HepG2 (cell line): Measurements from ENCODE around the gene C1orf50. TPM values are rescaled to one million over a fixed set of nuclear protein-coding genes. Genes with fewer than 3 reads are reported as not detected.

ENCODE experiments used
- ATAC-seq: fragments of 200-7000 bp; cut with Tn5 transposase; 3 replicates; pipeline ENCODE4 v1.9.1; 2020; ENCODE audit warnings: mild to moderate bottlenecking, moderate library complexity
- BruUV-seq: library from RNA; stranded (reverse); fragments of 400-500 nt; replicated peaks from 2 replicates; lab custom pipeline; 2021; lab: Mats Ljungman, UMichigan
- CTCF ChIA-PET: fragments of 300-600 bp; formaldehyde crosslinking; extraction: SDS; loops from one replicate; lab custom pipeline; 2021; ENCODE audit warnings: low total read pairs, inconsistent platforms, low intra/inter-chr PET ratio; lab: Yijun Ruan, JAX
- POLR2A ChIA-PET: fragments of 350-600 bp; sonication (Branson Sonifier 250); formaldehyde crosslinking; loops from one replicate; lab custom pipeline; 2020; ENCODE audit warnings: antibody characterized with exemption, inconsistent platforms; lab: Yijun Ruan, JAX
- DNase-seq: peaks from one replicate; pipeline ENCODE4 v3.0.0-alpha.2; 2015; ENCODE audit warnings: low spot score
- FAIRE-seq: peaks from 3 replicates; lab custom pipeline; 2011; peaks lifted over from hg19 to GRCh38; lab: Jason Lieb, UNC
- H2AFZ ChIP-seq: one replicate; pipeline ENCODE4 v1.6.1; 2011; ENCODE audit warnings: low read length, inconsistent platforms
- H3K27ac ChIP-seq: fragments of 300-600 bp; 3 replicates; pipeline ENCODE4 v1.8.0; 2011; ENCODE audit warnings: mixed run types, mild to moderate bottlenecking, mixed read lengths, low read length, inconsistent platforms; ENCODE audit not compliant: insufficient read depth; ENCODE audit errors: extremely low read length
- H3K27me3 ChIP-seq, 2 experiments: fragments of 200-600 bp in 1 of 2; 2 replicates in 1 of 2; 3 replicates in 1 of 2; pipeline versions ENCODE4 v1.6.0 to v1.8.0; 2011; ENCODE audit warnings: low read length in 2 of 2, mild to moderate bottlenecking in 2 of 2, moderate library complexity in 2 of 2, inconsistent platforms in 1 of 2; ENCODE audit not compliant: insufficient read depth in 2 of 2, control insufficient read depth in 1 of 2
- H3K36me3 ChIP-seq, 2 experiments: fragments of 200-600 bp in 1 of 2; replicated peaks in 1 of 2; 2 replicates in 1 of 2; 3 replicates in 1 of 2; pipeline versions ENCODE4 v1.5.1 to v1.8.0; 2011; ENCODE audit warnings: low read length in 2 of 2, inconsistent platforms in 1 of 2; ENCODE audit not compliant: insufficient read depth in 2 of 2, control insufficient read depth in 1 of 2
- H3K4me1 ChIP-seq: 2 replicates; pipeline ENCODE4 v1.5.1; 2012; ENCODE audit warnings: low read length, inconsistent platforms; ENCODE audit not compliant: insufficient read depth
- H3K4me2 ChIP-seq: 2 replicates; pipeline ENCODE4 v1.6.0; 2011; ENCODE audit warnings: low read depth, low read length, inconsistent platforms
- H3K4me3 ChIP-seq, 3 experiments: fragments of 200-600 bp in 1 of 3; sonication (generic), shearing (Covaris generic) in 1 of 3; replicated peaks in 1 of 3; 2 replicates each; pipeline ENCODE4 v1.5.1; 2011 to 2016; ENCODE audit warnings: low read length in 3 of 3, inconsistent platforms in 2 of 3, low read depth in 2 of 3, mild to moderate bottlenecking in 2 of 3, control low read depth in 1 of 3, mixed read lengths in 1 of 3; ENCODE audit not compliant: insufficient read depth in 1 of 3
- H3K79me2 ChIP-seq: one replicate; pipeline ENCODE4 v1.6.1; 2011; ENCODE audit warnings: low read length, inconsistent platforms; ENCODE audit not compliant: insufficient read depth
- H3K9ac ChIP-seq: 2 replicates; pipeline ENCODE4 v1.6.0; 2011; ENCODE audit warnings: mild to moderate bottlenecking, low read depth, low read length, inconsistent platforms; ENCODE audit not compliant: insufficient read depth
- H3K9me3 ChIP-seq: 2 replicates; pipeline ENCODE4 v1.5.1; 2012; ENCODE audit warnings: mild to moderate bottlenecking, low read length
- H4K20me1 ChIP-seq: 2 replicates; pipeline ENCODE4 v1.6.0; 2011; ENCODE audit warnings: inconsistent platforms, mild to moderate bottlenecking, low read length, moderate library complexity; ENCODE audit not compliant: insufficient read depth
- KDM6A ChIP-seq: IDR thresholded peaks from 2 replicates; pipeline ENCODE4 v1.6.1; 2016; ENCODE audit warnings: low read depth
- MTA1 ChIP-seq: sonication (generic); formaldehyde crosslinking; IDR thresholded peaks from 2 replicates; pipeline ENCODE4 v1.4.0; 2020; ENCODE audit warnings: missing genetic modification reagents, mild to moderate bottlenecking, borderline replicate concordance
- SALL2 ChIP-seq: sonication (generic); formaldehyde crosslinking; IDR thresholded peaks from 2 replicates; pipeline ENCODE4 v1.8.1; 2023; ENCODE audit warnings: mild to moderate bottlenecking, missing genetic modification reagents, inconsistent platforms
- ZNF101 ChIP-seq: sonication (generic); formaldehyde crosslinking; IDR thresholded peaks from 2 replicates; pipeline ENCODE4 v1.4.0; 2020; ENCODE audit warnings: mild to moderate bottlenecking, low read depth, missing genetic modification reagents, borderline replicate concordance
- ZNF326 ChIP-seq: sonication (generic); formaldehyde crosslinking; IDR thresholded peaks from 2 replicates; pipeline ENCODE4 v1.4.0; 2020; ENCODE audit warnings: missing genetic modification reagents, borderline replicate concordance
- ZNF44 ChIP-seq: sonication (generic); formaldehyde crosslinking; IDR thresholded peaks from 2 replicates; pipeline ENCODE4 v1.5.1; 2020; ENCODE audit warnings: mild to moderate bottlenecking, missing genetic modification reagents
- ZNF607 ChIP-seq: sonication (generic); formaldehyde crosslinking; IDR thresholded peaks from 2 replicates; pipeline ENCODE4 v1.5.1; 2020; ENCODE audit warnings: missing genetic modification reagents, mild to moderate bottlenecking, borderline replicate concordance
- ZNF709 ChIP-seq: sonication (generic); formaldehyde crosslinking; IDR thresholded peaks from 2 replicates; pipeline ENCODE4 v1.5.0; 2020; ENCODE audit warnings: mild to moderate bottlenecking, missing genetic modification reagents
- ZNF83 ChIP-seq: sonication (generic); formaldehyde crosslinking; IDR thresholded peaks from 2 replicates; pipeline ENCODE4 v1.4.0; 2020; ENCODE audit warnings: missing genetic modification reagents, mild to moderate bottlenecking, borderline replicate concordance
- WGBS: methylation state at CpG from one replicate; pipeline ENCODE4 v1.1.6; 2017; ENCODE audit warnings: low lambda C conversion rate; 5-methylcytosine and 5-hydroxymethylcytosine counted together
- in situ Hi-C: cut with HindIII; loops from 2 replicates; pipeline ENCODE4 v1.10.0; 2017; ENCODE audit warnings: low pct_unique_long_range_greater_than_20kb; ENCODE audit not compliant: extremely low pct_ligation_motif_present
- intact Hi-C: fragments of 100-400 bp; cut with micrococcal nuclease; formaldehyde crosslinking; loops from one replicate; pipeline ENCODE4 v1.10.0; 2022; ENCODE audit not compliant: unreplicated experiment
- polyA plus RNA-seq, 8 experiments: library from polyadenylated mRNA; depleted of rRNA in 3 of 8; stranded (reverse) in 7 of 8; unstranded in 1 of 8; fragments of >200 nt; fragmentation: Illumina TruSeq in 4 of 8; extraction: Trizol in 4 of 8; gene quantifications; 2 replicates each; pipeline versions ENCODE4 v1.2.1 to v1.2.3, GENCODE V29; 2011 to 2016; ENCODE audit warnings: low read depth in 4 of 8, missing spikeins in 1 of 8, mixed read lengths in 1 of 8; ENCODE audit not compliant: insufficient read depth in 1 of 8
- total RNA-seq, 5 experiments: library from RNA; depleted of rRNA; stranded (reverse); fragments of >200 nt; fragmentation: Illumina TruSeq; extraction: Trizol; gene quantifications; 2 replicates each; pipeline ENCODE4 v1.2.3, GENCODE V29; 2016; ENCODE audit warnings: low read depth in 1 of 5
- TF ChIP-seq, protein P1 (sequence below): sonication (generic); formaldehyde crosslinking; IDR thresholded peaks from 2 replicates; pipeline ENCODE4 v1.8.0; 2022; ENCODE audit warnings: missing genetic modification reagents, mild to moderate bottlenecking, moderate library complexity, borderline replicate concordance
- TF ChIP-seq, protein P2 (sequence below): sonication (generic); formaldehyde crosslinking; IDR thresholded peaks from 2 replicates; pipeline ENCODE4 v1.5.0; 2020; ENCODE audit warnings: mild to moderate bottlenecking, missing genetic modification reagents, borderline replicate concordance
- TF ChIP-seq, protein P3 (sequence below): sonication (generic); formaldehyde crosslinking; IDR thresholded peaks from 2 replicates; pipeline ENCODE4 v1.4.0; 2020; ENCODE audit warnings: low read depth, mild to moderate bottlenecking, missing genetic modification reagents

C1orf50 gene
- total and polyA plus RNA-seq, 2 of the 13 experiments (the other 11 are each of a cell fraction or from before 2014, with no cell fraction given) = 4.3 to 4.8 TPM

DNA sequence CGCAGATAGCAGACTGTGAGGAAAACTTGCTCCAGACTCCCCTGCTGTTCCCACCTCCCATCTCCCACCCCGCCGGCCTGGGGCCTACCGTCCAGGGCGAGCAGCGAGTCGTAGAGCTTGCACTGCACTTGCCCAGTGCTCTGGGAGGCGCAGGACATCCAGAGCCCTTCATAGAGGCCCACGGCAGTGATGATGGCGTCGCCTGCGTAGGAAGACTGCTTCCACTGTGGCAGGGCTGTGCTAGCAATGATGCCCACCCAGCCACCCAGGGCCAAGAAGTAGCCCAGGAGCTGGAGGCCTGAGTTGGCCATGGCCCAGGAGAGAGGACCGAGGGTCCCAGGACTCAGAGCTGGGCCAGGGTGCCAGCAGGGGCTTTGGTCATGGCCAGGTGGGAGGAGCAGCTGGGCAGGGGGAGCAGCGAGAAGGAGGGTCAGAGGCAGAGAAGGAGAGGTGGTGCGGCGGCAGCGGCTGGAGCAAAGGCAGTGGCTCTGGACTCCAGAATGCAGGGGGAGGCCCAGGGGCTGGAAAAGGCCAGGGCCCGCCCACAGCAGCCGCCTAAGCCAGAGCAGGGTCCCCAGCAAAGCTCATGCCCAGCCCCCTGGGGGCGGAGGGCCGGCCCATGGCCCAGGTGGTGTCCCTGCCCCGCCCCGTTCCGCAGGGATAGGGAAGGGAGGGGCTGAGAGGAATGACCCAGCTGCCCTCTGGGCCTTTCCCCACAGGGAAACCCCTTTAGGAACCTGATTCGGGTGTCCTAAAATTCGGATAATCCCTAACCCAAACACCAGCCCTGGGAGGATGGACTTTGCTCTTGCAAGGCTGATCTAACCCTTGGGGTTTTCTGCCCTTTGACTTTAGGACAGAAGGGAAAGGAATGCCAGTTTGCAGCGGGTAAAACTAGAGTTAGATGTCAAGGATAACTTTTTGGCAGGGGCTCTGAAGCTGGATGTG lies 27.0 kb upstream of the C1orf50 start, which contains the start of gene CLDN19:
Gene CLDN19 (minus strand): TSS at position 484 of the 948 bp plus-strand sequence. CDS start 173 bp downstream, at position 311.
- no peaks in the 10 kb centered on the region for H3K27me3 ChIP-seq
- DNase-seq (peak; percentile 73), FAIRE-seq (peak; percentile 83), ATAC-seq (peak; percentile 79)
- WGBS = 4% methylated on average over 16 of the region's 27 CpGs
- intact Hi-C loops (loop anchor here (5.0 to 10.0 kb wide), 2 partner anchors 163 to 405 kb away; partner anchors contain the start of gene FOXJ3), in situ Hi-C loops (loop anchor here (10.0 to 25.0 kb wide), 2 partner anchors 403 to 595 kb away; partner anchors contain the start of gene FOXJ3)
- H2AFZ ChIP-seq = peak within 1 kb of the TSS; percentile 33
- no peaks in the 10 kb centered on the region for H4K20me1 ChIP-seq
- peak within 1 kb of the TSS; percentile 64 to 83 (median 76) for H3K4me3 ChIP-seq
- H3K27ac ChIP-seq = no peak within 1 kb of the TSS
- no peaks in the 10 kb centered on the region for H3K36me3 ChIP-seq
- peak within 1 kb of the TSS; percentile 61 for H3K9ac ChIP-seq
- no peaks in the 10 kb centered on the region for H3K79me2 ChIP-seq
- POLR2A ChIA-PET = interaction anchor here (0.5 to 3.6 kb wide), 6 partner anchors 14 to 120 kb away, joined by 3 to 28 read pairs (median 5); partner anchors contain the start of genes C1orf50, P3H1, PPIH and YBX1
- no peaks in the 10 kb centered on the region for H3K9me3 ChIP-seq
- peak within 1 kb of the TSS; percentile 98 for H3K4me2 ChIP-seq
- CTCF ChIA-PET = no interaction called here
- H3K4me1 ChIP-seq = peaks cover 73% of the 10 kb centered on the region
- BruUV-seq = TSS peak; percentile 47
- TF ChIP-seq MTA1 (CRISPR knock-in tag) = peak; percentile 27; the same call in 1 of the 2 replicates
- TF ChIP-seq ZNF101 (CRISPR knock-in tag) = no peak; the same call in 1 of the 2 replicates
- TF ChIP-seq, protein P1, sequence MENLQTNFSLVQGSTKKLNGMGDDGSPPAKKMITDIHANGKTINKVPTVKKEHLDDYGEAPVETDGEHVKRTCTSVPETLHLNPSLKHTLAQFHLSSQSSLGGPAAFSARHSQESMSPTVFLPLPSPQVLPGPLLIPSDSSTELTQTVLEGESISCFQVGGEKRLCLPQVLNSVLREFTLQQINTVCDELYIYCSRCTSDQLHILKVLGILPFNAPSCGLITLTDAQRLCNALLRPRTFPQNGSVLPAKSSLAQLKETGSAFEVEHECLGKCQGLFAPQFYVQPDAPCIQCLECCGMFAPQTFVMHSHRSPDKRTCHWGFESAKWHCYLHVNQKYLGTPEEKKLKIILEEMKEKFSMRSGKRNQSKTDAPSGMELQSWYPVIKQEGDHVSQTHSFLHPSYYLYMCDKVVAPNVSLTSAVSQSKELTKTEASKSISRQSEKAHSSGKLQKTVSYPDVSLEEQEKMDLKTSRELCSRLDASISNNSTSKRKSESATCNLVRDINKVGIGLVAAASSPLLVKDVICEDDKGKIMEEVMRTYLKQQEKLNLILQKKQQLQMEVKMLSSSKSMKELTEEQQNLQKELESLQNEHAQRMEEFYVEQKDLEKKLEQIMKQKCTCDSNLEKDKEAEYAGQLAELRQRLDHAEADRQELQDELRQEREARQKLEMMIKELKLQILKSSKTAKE (CRISPR knock-in tag) = no peak
- TF ChIP-seq ZNF326 (CRISPR knock-in tag) = no peak
- TF ChIP-seq, protein P2, sequence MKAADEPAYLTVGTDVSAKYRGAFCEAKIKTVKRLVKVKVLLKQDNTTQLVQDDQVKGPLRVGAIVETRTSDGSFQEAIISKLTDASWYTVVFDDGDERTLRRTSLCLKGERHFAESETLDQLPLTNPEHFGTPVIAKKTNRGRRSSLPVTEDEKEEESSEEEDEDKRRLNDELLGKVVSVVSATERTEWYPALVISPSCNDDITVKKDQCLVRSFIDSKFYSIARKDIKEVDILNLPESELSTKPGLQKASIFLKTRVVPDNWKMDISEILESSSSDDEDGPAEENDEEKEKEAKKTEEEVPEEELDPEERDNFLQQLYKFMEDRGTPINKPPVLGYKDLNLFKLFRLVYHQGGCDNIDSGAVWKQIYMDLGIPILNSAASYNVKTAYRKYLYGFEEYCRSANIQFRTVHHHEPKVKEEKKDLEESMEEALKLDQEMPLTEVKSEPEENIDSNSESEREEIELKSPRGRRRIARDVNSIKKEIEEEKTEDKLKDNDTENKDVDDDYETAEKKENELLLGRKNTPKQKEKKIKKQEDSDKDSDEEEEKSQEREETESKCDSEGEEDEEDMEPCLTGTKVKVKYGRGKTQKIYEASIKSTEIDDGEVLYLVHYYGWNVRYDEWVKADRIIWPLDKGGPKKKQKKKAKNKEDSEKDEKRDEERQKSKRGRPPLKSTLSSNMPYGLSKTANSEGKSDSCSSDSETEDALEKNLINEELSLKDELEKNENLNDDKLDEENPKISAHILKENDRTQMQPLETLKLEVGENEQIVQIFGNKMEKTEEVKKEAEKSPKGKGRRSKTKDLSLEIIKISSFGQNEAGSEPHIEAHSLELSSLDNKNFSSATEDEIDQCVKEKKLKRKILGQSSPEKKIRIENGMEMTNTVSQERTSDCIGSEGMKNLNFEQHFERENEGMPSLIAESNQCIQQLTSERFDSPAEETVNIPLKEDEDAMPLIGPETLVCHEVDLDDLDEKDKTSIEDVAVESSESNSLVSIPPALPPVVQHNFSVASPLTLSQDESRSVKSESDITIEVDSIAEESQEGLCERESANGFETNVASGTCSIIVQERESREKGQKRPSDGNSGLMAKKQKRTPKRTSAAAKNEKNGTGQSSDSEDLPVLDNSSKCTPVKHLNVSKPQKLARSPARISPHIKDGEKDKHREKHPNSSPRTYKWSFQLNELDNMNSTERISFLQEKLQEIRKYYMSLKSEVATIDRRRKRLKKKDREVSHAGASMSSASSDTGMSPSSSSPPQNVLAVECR (CRISPR knock-in tag) = peak; percentile 46; the same call in 1 of the 2 replicates
- TF ChIP-seq, protein P3, sequence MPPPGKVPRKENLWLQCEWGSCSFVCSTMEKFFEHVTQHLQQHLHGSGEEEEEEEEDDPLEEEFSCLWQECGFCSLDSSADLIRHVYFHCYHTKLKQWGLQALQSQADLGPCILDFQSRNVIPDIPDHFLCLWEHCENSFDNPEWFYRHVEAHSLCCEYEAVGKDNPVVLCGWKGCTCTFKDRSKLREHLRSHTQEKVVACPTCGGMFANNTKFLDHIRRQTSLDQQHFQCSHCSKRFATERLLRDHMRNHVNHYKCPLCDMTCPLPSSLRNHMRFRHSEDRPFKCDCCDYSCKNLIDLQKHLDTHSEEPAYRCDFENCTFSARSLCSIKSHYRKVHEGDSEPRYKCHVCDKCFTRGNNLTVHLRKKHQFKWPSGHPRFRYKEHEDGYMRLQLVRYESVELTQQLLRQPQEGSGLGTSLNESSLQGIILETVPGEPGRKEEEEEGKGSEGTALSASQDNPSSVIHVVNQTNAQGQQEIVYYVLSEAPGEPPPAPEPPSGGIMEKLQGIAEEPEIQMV = peak; percentile 49; the same call in 1 of the 2 replicates
- no peak for TF ChIP-seq ZNF607 (CRISPR knock-in tag)
- no peak; the same call in 1 of the 2 replicates for TF ChIP-seq ZNF83 (CRISPR knock-in tag)
- TF ChIP-seq ZNF44 (CRISPR knock-in tag) = no peak
- TF ChIP-seq SALL2 (CRISPR knock-in tag) = peak; percentile 49; the same call in 1 of the 2 replicates
- no peak for TF ChIP-seq ZNF709 (CRISPR knock-in tag)
- 0 out of 2 replicates have a peak, but pooled peaks have one; percentile 13 for TF ChIP-seq KDM6A (CRISPR knock-in tag)
